ENCODE measurements around the gene MUSTN1.

The MUSTN1 gene

GRCh38 chr3:52798978-52799476, 35.8 kb downstream of the MUSTN1 start:
- no peak for DNase-seq

GRCh38 chr3:52798376-52798977, 36.3 kb downstream of the MUSTN1 start:
- DNase-seq = no peak

- no peak for DNase-seq
Observed at GRCh38 chr3:52796411-52796810, 38.4 kb downstream of the MUSTN1 start.

- DNase-seq = no peak
Observed at GRCh38 chr3:52795298-52795900, 39.4 kb downstream of the MUSTN1 start.

GRCh38 chr3:52794612-52795099, 40.2 kb downstream of the MUSTN1 start, which contains the start of gene ITIH3:
ITIH3 (plus strand) TSS chr3:52794796; CDS start chr3:52794804, 8 bp downstream.
- DNase-seq = no peak

GRCh38 chr3:52793702-52794611, 40.9 kb downstream of the MUSTN1 start:
- DNase-seq = no peak

GRCh38 chr3:52792961-52793695, 41.7 kb downstream of the MUSTN1 start:
- DNase-seq = no peak

GRCh38 chr3:52792413-52792812, 42.4 kb downstream of the MUSTN1 start:
- no peak for DNase-seq

GRCh38 chr3:52791928-52792327, 42.9 kb downstream of the MUSTN1 start:
- DNase-seq = no peak

GRCh38 chr3:52791366-52791765, 43.5 kb downstream of the MUSTN1 start:
- DNase-seq = no peak

- DNase-seq = no peak
Observed at GRCh38 chr3:52790741-52791140, 44.1 kb downstream of the MUSTN1 start.

GRCh38 chr3:52790337-52790736, 44.5 kb downstream of the MUSTN1 start:
- DNase-seq = no peak

GRCh38 chr3:52789746-52790040, 45.1 kb downstream of the MUSTN1 start:
- no peak for DNase-seq

- DNase-seq = no peak
Observed at GRCh38 chr3:52788890-52789745, 45.7 kb downstream of the MUSTN1 start.

GRCh38 chr3:52787672-52788625, 46.9 kb downstream of the MUSTN1 start:
- DNase-seq = no peak

GRCh38 chr3:52787246-52787645, 47.6 kb downstream of the MUSTN1 start:
- no peak for DNase-seq

GRCh38 chr3:52786330-52787215, 48.2 kb downstream of the MUSTN1 start:
- no peak for DNase-seq

GRCh38 chr3:52784931-52785590, 49.8 kb downstream of the MUSTN1 start:
- no peak for DNase-seq

GRCh38 chr3:52784021-52784621, 50.7 kb downstream of the MUSTN1 start:
- DNase-seq = no peak
